HepG2 (cell line): ENCODE results near the gene ABI3BP. TPM values are rescaled to one million over a fixed set of nuclear protein-coding genes. Genes with fewer than 3 reads are reported as not detected.
A peak's percentile ranks its signal among the peaks of the same experiment; 100 is the strongest.

Experiments
- CENPT ChIP-seq: sonication (generic); formaldehyde crosslinking; IDR thresholded peaks from 2 replicates; pipeline ENCODE4 v1.8.0; 2022; ENCODE audit warnings: low read depth, mild to moderate bottlenecking, moderate library complexity, missing genetic modification reagents
- GABPA ChIP-seq, 2 experiments: IDR thresholded peaks; 2 replicates each; pipeline ENCODE4 v1.6.1; 2011 to 2016; ENCODE audit warnings: low read depth in 2 of 2, low read length in 1 of 2, missing biosample characterization in 1 of 2, missing genetic modification characterization in 1 of 2
- HMGXB4 ChIP-seq, 2 experiments: sonication (generic) in 1 of 2; formaldehyde crosslinking in 1 of 2; IDR thresholded peaks; 2 replicates each; pipeline versions ENCODE4 v1.4.0 to v1.6.1; 2018 to 2020; ENCODE audit warnings: missing genetic modification reagents in 2 of 2, borderline replicate concordance in 1 of 2, low read depth in 1 of 2, mild to moderate bottlenecking in 1 of 2, missing biosample characterization in 1 of 2
- HNRNPK ChIP-seq: fragments of 200-400 bp; formaldehyde crosslinking; IDR thresholded peaks from 2 replicates; pipeline ENCODE4 v1.6.1; 2018; ENCODE audit warnings: low read length, low read depth, moderate library complexity, mild to moderate bottlenecking; ENCODE audit not compliant: poor library complexity, severe bottlenecking
- MIER2 ChIP-seq: IDR thresholded peaks from 2 replicates; pipeline ENCODE4 v1.6.1; 2016; ENCODE audit warnings: missing biosample characterization, missing genetic modification reagents
- PATZ1 ChIP-seq: sonication (generic); formaldehyde crosslinking; IDR thresholded peaks from 2 replicates; pipeline ENCODE4 v1.4.0; 2020; ENCODE audit warnings: missing genetic modification reagents
- REST ChIP-seq, 2 experiments: IDR thresholded peaks; 2 replicates each; pipeline ENCODE4 v1.6.1; 2011 to 2012; ENCODE audit warnings: low read length in 2 of 2, borderline replicate concordance in 1 of 2, low read depth in 1 of 2, mild to moderate bottlenecking in 1 of 2, moderate library complexity in 1 of 2
- TOPORS ChIP-seq: sonication (generic); formaldehyde crosslinking; IDR thresholded peaks from 2 replicates; pipeline ENCODE4 v1.8.0; 2023; ENCODE audit warnings: mild to moderate bottlenecking, missing genetic modification reagents
- ZNF18 ChIP-seq: sonication (generic); formaldehyde crosslinking; IDR thresholded peaks from 2 replicates; pipeline ENCODE4 v1.8.0; 2022; ENCODE audit warnings: mild to moderate bottlenecking, missing genetic modification reagents; ENCODE audit not compliant: insufficient replicate concordance
- ZNF703 ChIP-seq: sonication (generic); formaldehyde crosslinking; IDR thresholded peaks from 2 replicates; pipeline ENCODE4 v1.5.1; 2020; ENCODE audit warnings: missing genetic modification reagents, mild to moderate bottlenecking, moderate library complexity, borderline replicate concordance
- ZNF800 ChIP-seq: sonication (generic); formaldehyde crosslinking; IDR thresholded peaks from 2 replicates; pipeline ENCODE4 v1.4.0; 2020; ENCODE audit warnings: missing genetic modification reagents
- ZXDC ChIP-seq: sonication (generic); formaldehyde crosslinking; IDR thresholded peaks from 2 replicates; pipeline ENCODE4 v1.5.0; 2020; ENCODE audit warnings: mild to moderate bottlenecking, missing genetic modification reagents
- polyA plus RNA-seq, 8 experiments: library from polyadenylated mRNA; depleted of rRNA in 3 of 8; stranded (reverse) in 7 of 8; unstranded in 1 of 8; fragments of >200 nt; fragmentation: Illumina TruSeq in 4 of 8; extraction: Trizol in 4 of 8; gene quantifications; 2 replicates each; pipeline versions ENCODE4 v1.2.1 to v1.2.3, GENCODE V29; 2011 to 2016; ENCODE audit warnings: low read depth in 4 of 8, missing spikeins in 1 of 8, mixed read lengths in 1 of 8; ENCODE audit not compliant: insufficient read depth in 1 of 8
- total RNA-seq, 5 experiments: library from RNA; depleted of rRNA; stranded (reverse); fragments of >200 nt; fragmentation: Illumina TruSeq; extraction: Trizol; gene quantifications; 2 replicates each; pipeline ENCODE4 v1.2.3, GENCODE V29; 2016; ENCODE audit warnings: low read depth in 1 of 5

ABI3BP gene
- total and polyA plus RNA-seq, 2 of the 13 experiments (the other 11 are each of a cell fraction or from before 2014, with no cell fraction given), result not detected

- TF ChIP-seq ZNF18 (CRISPR knock-in tag), result peak; percentile 8
- no peak for TF ChIP-seq CENPT
- TF ChIP-seq HMGXB4 (CRISPR knock-in tag; IDR thresholded peaks at IDR 0.05; ENCODE audit: borderline replicate concordance in 1 of 2, low read depth in 1 of 2), result 0 out of 4 replicates have a peak, but pooled peaks of 1 of the 2 experiments have one; percentile 23
- 0 out of 4 replicates have a peak, but pooled peaks of 1 of the 2 experiments have one; percentile 18 for TF ChIP-seq REST (IDR thresholded peaks at IDR 0.05; ENCODE audit: borderline replicate concordance in 1 of 2, low read depth in 1 of 2, low read length in 2 of 2)
- no peak for TF ChIP-seq GABPA (IDR thresholded peaks at IDR 0.05; ENCODE audit: low read depth, low read length)
- TF ChIP-seq GABPA (CRISPR knock-in tag; IDR thresholded peaks at IDR 0.05; ENCODE audit: low read depth), result 0 out of 2 replicates have a peak, but pooled peaks have one; percentile 14
- TF ChIP-seq ZNF800, result no peak
- TF ChIP-seq PATZ1 (CRISPR knock-in tag), result peak; percentile 54; the same call in 1 of the 2 replicates
- peak; percentile 95 for TF ChIP-seq HNRNPK
- TF ChIP-seq TOPORS (CRISPR knock-in tag), result peak; percentile 1; the same call in 1 of the 2 replicates
- TF ChIP-seq ZXDC (CRISPR knock-in tag), result no peak
- no peak for TF ChIP-seq MIER2
- TF ChIP-seq ZNF703, result no peak
Measured at GRCh38 chr3:100709842-100710260, 283.4 kb downstream of the ABI3BP start (continued).
